ENCODE measurements around the gene TRMT11.
"Not testable (repeated sequence)": the region's sequence is repeated elsewhere in the genome, so short reads cannot be mapped to it uniquely, and the experiment has no call there.

Gene TRMT11

GRCh38 chr6:125986301-125987025, at the start of gene TRMT11:
Gene TRMT11, plus strand, starts transcription at chr6:125986540. Its CDS starts 11 bp downstream, at chr6:125986551.
- DNase-seq: peak; percentile 90

GRCh38 chr6:125939026-125939425, 47.3 kb upstream of the TRMT11 start:
- no peak for DNase-seq

GRCh38 chr6:125939791-125940190, 46.5 kb upstream of the TRMT11 start:
- DNase-seq: no peak

DNA sequence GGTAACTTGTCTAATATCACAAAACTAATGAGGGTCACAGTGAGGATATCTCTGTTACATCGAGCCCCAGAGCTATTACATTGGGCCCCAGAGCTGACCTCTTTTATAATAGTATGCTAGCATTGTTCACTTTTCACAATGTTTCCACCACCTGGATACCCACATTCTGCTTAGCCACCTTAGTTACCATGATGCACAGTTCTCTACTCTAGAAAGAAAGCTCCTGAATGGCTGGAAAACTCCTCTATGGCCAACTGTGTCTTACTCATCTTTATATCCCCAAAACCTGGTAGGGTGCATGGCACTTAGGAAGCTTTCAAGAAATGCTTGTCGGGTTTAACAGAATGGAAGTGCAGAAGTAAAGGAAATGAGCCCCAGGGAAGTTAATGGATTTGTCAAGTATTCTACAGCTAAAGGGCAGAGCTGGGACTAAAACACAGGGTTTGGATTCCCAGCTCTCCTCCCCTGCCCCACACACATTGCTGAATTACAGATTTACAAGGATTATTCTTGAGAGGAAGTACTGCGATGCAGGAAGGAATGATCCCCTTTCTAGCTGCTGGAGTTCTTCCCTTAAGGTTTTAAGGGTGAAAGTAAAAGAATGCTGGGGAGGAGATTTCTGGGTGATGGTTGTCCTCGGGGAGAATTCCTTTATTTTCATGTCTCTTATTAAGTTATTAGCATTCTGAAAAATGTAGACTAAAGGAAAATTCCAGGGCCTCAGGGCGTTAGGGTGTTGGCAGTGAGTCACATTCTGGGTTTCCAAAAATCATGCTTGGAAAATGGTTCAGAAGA, 45.9 kb upstream of the TRMT11 start:
- DNase-seq: no peak

DNA sequence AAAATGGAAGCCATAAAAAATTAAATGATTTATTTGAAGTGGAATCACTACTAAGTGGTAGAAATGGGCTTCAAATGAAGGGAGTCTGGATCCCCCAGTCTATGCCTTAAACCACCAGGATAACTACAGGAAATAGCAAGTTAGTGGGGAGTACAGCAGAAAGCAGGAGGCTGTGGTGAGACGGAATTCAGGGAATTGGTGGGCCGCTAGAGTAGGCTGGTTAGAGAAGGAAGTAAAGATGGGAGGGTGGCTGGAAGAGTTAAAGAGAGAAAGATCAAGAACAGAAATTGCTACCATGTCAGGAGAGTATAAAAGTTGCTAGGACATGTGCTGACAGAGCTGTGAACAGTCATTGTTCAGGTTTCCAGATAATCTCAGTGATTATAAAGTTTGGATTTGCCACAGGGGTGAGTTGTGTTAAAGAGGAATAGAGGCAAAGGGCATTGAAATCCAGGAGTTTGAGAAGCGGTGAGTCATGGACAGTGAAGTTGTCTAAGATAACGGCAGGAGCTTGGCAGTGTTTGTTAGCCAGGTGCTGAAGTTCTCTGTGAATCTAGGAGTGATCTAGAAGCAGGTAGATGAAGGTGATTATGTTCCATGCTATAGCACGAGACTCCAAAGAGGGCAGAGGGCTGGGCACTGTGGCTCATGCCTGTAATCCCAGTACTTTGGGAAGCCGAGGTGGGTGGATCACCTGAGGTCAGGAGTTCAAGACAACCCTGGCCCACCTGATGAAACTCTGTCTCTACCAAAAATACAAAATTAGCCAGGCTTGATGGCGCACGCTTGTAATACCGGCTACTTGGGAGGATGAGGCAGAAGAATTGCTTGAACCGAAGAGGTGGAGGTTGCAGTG, 43.4 kb upstream of the TRMT11 start:
- no peak for DNase-seq

- DNase-seq: no peak
Measured at GRCh38 chr6:125943528-125944433, 42.6 kb upstream of the TRMT11 start.

DNA sequence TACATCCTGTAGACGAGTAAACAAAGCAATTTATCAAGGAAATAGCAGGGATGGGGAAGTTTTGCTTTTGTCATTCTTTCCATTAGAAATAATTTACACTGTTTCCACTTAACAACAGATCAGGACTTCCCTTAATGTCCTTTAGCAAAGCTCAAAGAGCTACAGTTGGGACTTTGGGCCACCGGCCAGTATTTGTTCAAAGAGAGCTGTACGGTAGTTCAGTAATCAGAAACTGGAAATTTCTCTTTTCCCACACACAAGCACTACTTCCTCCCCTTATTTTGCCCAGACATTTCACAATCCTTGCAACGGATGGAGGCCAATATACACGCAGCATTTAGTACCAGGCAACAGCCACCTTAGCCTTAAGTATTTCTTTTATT, 41.9 kb upstream of the TRMT11 start:
- peak; percentile 90 for DNase-seq

DNA sequence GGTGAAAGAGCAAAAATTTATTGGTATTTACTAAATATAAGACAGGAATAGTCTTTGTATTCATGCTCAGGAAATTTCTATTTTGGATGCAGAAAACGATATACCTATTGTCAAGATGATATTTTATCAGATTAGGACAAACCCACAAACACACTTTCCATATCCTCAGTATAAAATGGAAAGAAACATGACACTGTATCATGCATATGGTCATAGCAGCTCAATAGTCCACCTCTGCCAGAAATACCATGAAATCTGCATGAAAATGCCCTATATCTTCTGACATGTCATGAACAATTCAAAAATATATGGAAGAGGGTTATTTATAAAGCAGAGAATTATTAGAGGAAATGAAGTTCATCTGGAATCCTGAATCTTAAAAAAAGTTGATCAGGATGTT, 41.4 kb upstream of the TRMT11 start:
- DNase-seq: no peak

DNA sequence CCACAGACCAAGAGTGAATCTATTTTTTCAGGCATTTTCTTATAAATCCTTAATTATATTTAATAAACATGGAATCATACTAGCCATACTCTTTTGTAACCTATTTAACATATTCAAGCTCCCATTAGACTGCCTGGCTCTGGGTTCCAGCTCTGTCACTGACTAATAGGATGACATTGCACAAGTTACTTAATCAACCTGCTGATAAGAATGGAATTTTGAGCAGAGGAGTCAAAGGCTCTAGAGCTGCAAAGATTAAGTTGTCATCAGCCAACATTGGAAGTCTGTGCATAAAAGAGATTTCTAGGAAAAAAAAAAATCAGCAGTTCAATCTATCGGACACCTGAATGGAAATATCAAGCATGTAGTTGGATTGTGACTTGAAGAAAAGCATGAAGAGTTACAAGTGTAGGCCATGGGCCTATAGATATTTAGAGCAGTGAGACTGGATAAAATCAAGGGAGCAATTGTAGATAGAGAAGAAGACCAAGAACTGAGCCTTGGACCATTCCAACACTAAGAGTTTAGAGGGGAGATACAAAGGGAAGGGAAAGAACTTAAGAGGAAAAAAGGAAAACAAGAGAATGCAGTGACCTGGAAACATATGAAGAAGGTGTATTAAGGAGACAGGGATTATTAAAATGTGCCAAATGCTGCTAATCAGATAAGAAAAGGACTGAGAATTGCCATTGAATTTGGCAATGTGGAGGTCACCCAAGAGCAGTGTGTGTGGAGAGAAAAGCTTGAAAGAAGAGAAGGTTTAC, 40.8 kb upstream of the TRMT11 start:
- DNase-seq: no peak

DNA sequence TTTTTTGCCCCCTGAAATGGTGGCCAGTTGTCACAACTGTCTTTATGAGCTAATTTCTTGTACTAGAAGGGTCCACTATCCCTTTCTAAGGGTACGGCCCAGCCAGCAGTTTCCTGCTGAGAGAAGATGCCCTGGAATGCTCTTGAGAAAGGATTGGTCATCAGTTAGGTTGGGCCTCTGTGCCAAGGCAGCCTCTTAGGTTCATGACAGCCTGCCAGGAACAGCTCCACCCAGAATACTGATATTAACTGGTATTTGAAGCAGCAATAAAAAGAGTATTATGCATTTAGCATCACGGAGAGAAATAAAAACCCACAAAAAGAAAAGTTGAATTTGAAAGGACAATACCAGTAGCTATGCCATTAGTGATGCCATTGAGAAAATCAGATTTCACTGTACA, 38.7 kb upstream of the TRMT11 start:
- DNase-seq: no peak

DNA sequence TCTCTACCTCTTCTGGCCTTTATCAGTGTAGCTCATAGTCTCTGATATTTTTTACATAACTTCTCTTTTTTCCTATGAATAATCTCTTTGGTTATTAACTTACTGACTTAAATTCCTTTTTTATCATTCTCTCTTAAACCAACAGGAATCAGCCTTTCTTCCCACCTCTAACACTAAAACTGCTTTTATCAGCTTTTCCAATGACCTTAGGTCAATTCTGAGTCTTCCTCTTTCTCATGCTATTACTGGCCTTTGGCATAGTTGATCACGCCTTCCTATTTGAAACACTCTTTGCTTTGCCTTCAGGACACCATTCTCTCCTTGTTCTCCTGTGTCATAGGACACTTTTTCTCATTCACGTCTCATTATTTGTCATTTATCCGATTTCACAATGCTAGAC, 37.9 kb upstream of the TRMT11 start:
- peak; percentile 49 for DNase-seq

GRCh38 chr6:125949069-125949468, 37.3 kb upstream of the TRMT11 start:
- DNase-seq: no peak

DNA sequence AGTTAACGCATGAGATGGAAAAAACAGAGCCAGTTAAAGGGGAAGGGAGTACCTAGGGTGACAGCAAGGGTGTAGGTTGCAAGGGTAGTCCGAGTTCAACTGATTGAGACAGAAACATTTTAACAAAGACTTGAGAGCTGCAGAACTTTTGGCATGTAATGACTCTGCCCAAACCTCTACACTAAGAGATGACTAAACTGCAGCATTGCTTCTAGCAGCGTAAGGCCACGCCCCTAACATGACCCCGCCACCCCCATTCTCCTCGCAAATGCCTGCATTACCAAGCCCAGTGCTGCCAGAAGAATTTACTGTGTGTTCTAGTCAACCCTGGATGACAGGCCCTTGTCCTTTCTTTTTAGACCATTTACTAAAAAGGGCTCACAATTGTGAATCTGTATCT, 36.0 kb upstream of the TRMT11 start:
- DNase-seq: no peak

GRCh38 chr6:125950716-125951115, 35.6 kb upstream of the TRMT11 start:
- not testable (repeated sequence) for DNase-seq

DNA sequence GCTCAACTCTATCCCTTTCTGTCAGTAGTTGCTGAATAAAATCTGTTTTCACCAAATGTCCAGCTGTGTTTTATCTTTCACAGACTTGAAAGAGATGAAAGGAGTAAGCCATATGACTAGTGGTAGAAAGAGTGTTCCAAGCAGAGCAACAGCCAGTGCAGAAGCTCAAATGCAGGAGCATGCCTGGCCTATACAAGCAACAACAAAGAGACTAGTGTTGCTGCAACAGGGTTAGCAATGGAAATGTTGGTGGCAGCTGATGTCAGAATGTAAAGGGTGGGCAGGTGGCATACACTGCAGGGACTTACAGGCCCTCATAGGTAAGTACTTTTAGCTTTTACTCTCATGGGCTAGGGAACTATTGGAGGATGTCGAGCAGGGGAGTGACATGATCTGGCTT, 35.0 kb upstream of the TRMT11 start:
- DNase-seq: no peak

DNA sequence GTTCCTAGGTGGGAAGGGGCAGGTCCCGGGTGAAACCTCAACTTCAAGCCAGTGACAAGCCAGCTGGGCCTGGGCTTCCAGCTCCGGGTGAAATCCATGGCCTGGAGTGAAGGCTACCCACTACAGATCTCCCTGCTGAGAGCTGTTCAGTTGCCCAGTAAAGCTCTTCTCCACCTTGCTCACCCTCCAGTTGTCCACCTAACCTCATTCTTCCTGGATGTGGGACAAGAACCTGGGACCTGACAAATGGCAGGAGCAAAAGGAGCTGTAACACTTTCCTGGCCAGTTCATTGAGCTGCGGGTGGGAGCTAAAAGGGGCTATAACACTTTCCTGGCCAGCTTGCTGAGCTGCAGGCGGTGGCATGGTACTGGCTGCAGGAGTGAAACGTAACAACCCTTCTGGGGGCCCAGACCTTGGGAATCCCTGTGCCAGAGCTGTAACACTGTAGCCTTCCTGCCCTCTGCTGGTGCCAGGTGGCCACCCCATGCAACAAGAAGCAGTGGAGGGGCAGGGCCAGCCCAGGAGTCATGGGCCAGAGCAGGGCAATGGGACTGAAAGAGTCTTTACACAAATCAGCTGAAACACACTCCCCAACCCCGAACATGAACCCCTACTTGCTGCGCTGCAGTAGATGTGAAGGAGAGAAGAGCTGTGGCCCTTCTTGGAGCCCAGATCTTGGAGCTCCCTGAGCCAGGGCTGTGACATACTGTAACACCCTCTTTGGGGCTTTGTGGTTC, 33.4 kb upstream of the TRMT11 start:
- peak; percentile 47 for DNase-seq

DNA sequence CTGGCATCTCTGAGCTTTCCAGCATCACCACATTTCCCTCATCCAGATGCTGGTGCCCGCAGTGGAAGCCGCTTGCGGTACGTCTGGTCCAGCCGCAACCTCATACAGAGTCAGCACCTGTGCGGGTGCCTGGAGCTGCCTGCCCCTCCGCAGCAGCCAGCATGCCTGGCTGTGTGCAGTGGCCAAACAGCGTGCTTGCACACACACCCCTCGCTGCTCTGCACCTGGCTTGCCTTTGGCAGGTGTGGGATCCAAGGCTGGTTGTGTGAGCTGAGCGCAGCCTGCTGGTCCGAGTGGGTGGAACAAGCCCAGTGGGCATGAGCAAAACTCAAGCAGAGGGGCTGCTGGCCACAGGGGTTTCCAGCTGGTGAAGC, 32.9 kb upstream of the TRMT11 start:
- no peak for DNase-seq

DNA sequence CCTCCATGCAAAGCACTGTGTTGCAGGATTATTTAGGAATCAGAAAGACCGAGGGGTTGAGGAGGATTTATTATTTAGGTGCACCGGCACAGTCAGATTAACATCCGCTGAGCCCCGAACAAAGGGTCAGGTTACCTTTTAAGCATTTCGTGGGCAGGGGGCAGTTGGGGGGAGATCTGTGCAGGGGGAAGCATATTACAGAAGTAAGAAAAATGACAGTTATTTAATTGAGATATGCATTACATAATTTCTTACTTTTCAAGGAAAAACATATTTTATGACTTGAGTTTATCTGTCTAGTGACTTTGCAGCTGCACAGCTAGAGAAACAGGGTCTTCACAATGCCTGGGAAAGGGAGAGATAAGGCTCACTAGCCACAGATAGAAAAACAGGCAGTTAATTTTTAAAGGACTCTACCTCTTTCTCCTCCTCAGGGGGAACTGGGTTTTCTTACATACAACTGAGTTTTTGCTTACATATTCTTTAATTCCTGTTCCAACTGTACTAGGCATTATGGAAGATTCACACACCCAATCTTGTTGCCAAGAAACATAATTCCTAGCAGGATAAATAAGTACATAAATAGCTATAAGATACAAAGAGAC, 31.5 kb upstream of the TRMT11 start:
- DNase-seq: no peak

GRCh38 chr6:125955973-125956372, 30.4 kb upstream of the TRMT11 start:
- DNase-seq: no peak

Measured in suppressor macrophage treated with lipopolysaccharide for 4 hours (primary cell).